ENCODE data around the gene NT5C. TPM values are rescaled to one million over a fixed set of nuclear protein-coding genes. Genes with fewer than 3 reads are reported as not detected.

Gene NT5C
- total RNA-seq, 1 donor from 2014 or later: 25.5 TPM

- ATAC-seq (no peak), DNase-seq (no peak)
- intact Hi-C loops (cut with micrococcal nuclease): no loop called here
Observed at GRCh38 chr17:75099881-75100595, 31.5 kb downstream of the NT5C start.

DNA sequence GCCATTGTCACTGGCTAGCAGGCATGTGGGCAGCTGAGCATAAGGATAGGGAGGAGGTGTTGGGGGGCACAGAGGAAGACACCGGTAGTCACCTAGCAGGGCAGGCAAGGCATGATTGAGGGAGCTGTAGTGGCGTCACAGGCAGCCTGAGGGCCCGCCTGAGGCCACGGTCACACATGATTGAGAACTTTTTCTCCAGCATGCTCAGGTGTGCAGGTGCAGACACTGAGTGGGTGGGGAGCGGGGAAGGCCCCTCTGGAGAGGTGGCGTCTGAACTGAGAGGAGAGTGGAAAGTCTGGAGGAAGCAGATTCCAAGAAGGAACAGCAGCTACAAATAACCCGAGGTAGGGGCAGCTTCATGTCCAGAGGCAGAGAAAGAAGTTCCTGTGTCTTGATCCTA, 32.7 kb downstream of the NT5C start:
- intact Hi-C loops (cut with micrococcal nuclease): no loop called here
- no peak for DNase-seq

DNA sequence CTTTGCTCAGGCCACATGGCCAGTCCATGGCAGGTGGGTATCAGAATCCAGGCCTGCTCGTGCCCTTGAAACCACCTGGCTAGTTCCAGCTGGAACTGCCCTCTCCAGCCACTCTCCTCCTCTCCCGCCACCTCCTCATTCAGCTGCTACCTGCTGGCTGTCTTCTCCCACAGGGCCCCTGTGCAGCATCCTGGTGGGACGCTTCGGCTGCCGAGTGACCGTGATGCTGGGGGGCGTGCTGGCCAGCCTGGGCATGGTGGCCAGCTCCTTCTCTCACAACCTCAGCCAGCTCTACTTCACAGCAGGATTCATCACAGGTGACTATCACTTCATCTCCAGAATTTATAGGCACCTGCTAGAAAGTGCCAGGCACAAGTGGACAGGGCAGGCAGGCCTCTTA, 33.7 kb downstream of the NT5C start:
- intact Hi-C loops (cut with micrococcal nuclease): no loop called here
- DNase-seq: no peak
- ATAC-seq: no peak

More for the DNA sequence above, 32.7 kb downstream of the NT5C start:
- ATAC-seq: no peak

- DNase-seq (peak; percentile 73), ATAC-seq (peak; percentile 88)
- intact Hi-C loops (cut with micrococcal nuclease): no loop called here
Observed at GRCh38 chr17:75096082-75096625, 35.4 kb downstream of the NT5C start.

GRCh38 chr17:75094871-75095399, 36.6 kb downstream of the NT5C start:
- intact Hi-C loops (cut with micrococcal nuclease): no loop called here
- DNase-seq (no peak), ATAC-seq (no peak)

GRCh38 chr17:75093548-75094158, 37.9 kb downstream of the NT5C start:
- DNase-seq (no peak), ATAC-seq (no peak)
- intact Hi-C loops (cut with micrococcal nuclease): no loop called here

DNA sequence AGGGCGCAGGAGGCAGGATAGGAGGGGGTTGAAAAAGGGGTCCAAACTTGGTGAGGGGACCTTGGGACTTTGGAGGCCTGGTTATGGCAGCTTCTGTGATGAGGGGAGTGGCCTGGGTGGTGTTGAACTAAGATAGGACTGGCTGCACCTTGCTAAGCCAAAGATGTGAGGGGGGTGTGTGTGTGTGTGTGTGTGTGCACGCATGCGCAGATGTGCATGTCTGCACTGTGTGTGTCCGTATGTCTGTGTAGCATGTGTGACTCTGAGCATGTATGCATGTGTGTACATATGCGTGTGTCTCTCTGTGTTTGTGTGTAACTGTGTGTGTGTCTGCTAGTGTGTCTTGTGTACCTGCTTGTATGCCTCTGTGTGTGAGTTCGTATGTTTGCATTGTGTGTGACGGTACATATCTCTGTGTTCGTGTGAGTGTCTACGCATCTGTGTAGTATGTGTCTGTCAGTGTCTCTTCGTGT, 39.7 kb downstream of the NT5C start:
- no peak for DNase-seq
- intact Hi-C loops (cut with micrococcal nuclease): no loop called here
- no peak for ATAC-seq

DNA sequence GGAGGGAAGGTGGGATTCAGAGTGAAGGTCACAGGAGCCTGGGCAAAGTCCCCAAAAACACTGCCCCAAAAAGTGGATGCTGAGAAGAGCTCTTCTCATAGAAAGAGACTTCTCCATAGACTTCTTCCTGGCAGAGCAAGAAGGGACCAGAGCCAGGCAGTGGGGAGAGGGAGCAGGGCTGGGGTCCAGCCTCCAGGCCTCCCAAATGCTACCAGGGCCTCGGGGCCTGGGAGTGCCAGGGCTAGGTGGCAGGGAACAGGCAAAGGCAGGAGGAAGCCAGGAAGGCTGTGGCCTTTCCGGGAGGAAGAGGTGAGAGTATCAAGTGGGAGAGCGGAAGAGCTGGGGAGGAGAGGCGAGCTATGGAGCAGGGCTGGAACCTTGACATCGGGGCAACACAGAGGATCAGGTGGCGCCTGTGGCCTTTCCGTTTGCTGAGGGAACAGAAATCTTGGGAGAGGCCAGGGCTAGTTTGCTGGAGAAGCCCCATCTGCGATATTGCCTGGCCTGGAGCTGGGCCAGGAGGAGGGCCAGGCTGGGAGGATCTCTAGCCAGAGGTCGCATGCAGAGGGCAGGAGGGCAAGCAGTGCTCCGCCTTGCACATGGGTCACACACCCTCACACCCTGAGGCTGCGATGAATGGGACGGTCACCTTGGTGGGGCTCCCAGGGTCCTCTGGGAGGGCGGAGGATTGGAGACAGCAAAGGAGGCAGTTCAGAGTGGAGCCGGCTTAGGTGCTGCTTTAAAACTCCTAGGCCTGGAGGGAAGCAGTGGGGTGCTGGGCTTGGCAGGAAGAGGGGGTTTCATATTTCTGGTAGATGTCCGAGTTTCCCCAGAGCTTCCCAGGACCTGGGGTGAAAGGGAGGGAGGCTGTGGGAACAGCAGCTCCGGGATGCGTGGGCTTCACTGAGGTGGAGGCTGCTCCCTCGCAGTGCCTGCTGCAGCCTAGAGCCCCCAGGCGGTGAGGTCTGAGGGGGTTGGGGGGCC, 40.4 kb downstream of the NT5C start:
- intact Hi-C loops (cut with micrococcal nuclease): no loop called here
- ATAC-seq: peak; percentile 6
- DNase-seq: peak; percentile 72

GRCh38 chr17:75088465-75089417, 42.8 kb downstream of the NT5C start:
- no peak for DNase-seq
- intact Hi-C loops (cut with micrococcal nuclease): no loop called here
- peak; percentile 31 for ATAC-seq

DNA sequence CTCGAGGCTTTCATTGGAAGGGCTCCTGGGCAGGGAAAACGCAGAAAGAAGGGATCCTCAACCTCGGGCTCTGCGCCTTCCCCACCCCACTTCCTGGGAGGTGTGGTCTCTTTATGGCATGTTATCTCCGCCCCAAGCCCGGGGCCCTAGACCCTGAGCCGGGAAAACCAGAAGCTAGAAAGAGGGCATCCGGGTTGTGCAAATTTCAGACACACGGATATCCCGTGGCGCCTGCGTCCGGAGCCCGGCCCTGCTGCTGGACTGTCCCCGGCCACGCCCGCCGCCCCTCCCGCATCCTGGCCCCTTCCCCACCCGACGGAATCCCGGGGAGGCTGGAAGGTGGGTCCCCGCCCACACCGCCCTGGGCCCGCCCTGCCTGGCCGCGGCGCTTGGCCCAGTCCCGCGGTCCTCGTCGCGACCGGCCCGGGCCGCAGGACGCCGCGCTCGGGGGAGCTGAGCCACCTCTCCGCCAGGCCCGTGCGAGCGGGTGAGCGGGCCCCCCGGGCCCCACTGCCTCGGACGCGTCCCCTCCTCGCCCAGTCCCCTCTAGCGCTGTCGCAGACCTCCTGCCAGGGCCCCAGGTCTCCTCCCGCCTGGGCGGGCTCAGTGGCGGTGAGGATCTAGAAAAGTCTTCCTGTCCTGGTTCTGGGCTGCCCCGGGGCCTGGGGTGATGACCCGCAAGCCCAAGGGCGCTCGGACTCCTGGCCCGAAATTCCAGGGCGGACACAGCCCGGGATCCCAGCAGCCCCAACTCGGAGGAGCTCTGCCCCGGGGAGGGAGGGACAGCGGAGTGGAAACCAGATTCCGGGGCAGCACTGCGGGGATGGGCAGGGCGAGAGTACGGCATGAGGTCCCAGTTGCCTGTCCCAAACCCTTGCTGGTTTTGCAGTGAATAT, 43.7 kb downstream of the NT5C start, which contains the start of gene SLC16A5:
SLC16A5 (plus strand) TSS at position 397 of the 896 bp plus-strand sequence. CDS start 5,683 bp downstream, outside the sequence.
- ATAC-seq (peak; percentile 93), DNase-seq (peak; percentile 93)
- intact Hi-C loops (cut with micrococcal nuclease): no loop called here

GRCh38 chr17:75087182-75087557, 44.4 kb downstream of the NT5C start:
- DNase-seq (no peak), ATAC-seq (no peak)
- intact Hi-C loops (cut with micrococcal nuclease): no loop called here

- intact Hi-C loops (cut with micrococcal nuclease): no loop called here
Observed at GRCh38 chr17:75086496-75087181, 44.9 kb downstream of the NT5C start.

DNA sequence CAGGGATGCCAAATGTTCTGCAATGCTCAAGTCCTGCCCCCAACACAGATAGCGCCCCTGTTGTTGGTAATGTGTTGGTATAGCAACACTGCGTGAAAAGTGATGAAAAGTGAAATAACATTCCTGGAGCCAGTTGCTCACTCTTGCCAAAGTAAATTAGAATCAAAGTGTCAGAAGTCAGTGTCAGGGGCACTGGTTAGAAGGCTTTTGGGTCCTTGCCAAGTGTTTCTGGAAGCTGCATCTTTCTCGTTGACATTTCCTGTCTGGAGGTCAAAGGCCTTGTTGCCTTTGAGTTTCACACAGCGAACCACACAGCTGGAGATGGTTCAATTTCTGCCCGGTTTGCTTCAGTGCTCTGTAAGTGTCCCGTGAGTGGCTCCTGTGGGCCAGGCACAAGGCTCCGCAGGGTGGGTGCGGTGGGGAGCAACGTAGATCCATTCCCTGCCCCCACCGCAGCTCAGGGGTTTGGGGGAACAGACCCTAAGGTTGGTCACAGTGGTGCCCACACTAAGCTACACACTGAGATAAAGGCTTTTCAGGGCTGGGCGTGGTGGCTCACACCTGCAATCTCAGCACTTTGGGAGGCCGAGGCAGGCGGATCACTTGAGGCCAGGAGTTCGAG, 47.4 kb downstream of the NT5C start:
- intact Hi-C loops (cut with micrococcal nuclease): no loop called here
- DNase-seq (no peak), ATAC-seq (no peak)

More at GRCh38 chr17:75086496-75087181, 44.9 kb downstream of the NT5C start:
- ATAC-seq: no peak
- DNase-seq: no peak

GRCh38 chr17:75082683-75083082, 48.9 kb downstream of the NT5C start:
- intact Hi-C loops (cut with micrococcal nuclease): no loop called here
- DNase-seq (no peak), ATAC-seq (no peak)

- ATAC-seq (no peak), DNase-seq (no peak)
- intact Hi-C loops (cut with micrococcal nuclease): no loop called here
Observed at GRCh38 chr17:75081611-75082540, 49.7 kb downstream of the NT5C start.
